ENCODE results near the gene MCEE.
"Not testable (repeated sequence)": the region's sequence is repeated elsewhere in the genome, so short reads cannot be mapped to it uniquely, and the experiment has no call there.

MCEE gene

GRCh38 chr2:71126957-71127356, 3.1 kb downstream of the MCEE start:
- no peak for DNase-seq (ENCODE audit: low spot score)

GRCh38 chr2:71125506-71126294, 4.3 kb downstream of the MCEE start:
- no peak for DNase-seq (ENCODE audit: low spot score)

DNA sequence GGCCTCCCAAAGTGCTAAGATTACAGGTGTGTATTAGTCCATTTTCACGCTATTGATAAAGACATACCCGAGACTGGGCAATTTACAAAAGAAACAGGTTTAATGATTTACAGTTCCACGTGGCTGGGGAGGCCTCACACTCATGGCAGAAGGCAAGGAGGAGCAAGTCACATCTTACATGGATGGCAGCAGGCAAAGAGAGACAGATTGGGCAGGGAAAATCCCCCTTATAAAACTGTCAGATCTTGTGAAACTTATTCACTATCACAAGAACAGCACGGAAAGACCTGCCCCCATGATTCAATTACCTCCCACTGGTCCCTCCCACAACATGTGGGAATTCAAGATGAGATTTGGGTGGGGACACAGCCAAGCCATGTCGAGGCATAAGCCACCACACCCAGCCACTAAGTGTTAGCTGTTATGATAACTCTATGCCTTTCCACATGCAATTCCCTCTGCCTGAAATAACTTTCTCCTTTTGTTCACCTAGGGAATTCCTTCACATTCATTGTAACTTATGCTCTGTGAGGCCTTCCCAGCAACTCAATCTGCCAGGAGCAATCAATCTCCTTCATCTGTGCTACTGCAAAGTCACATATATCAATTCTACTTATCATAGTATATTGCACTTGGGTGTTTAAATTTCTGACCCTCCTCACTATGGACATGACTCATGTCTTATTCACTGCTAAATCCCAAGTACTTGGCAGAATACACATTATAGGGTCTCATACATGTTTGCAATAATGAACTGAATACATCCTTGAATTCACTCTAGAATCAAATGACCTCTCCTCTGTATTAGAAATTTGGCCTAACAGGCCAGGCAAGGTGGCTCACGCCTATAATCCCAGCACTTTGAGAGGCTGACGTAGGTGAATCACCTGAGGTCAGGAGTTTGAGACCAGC, 7.4 kb downstream of the MCEE start:
- no peak for DNase-seq (ENCODE audit: low spot score)

GRCh38 chr2:71121479-71121878, 8.6 kb downstream of the MCEE start:
- no peak for DNase-seq (ENCODE audit: low spot score)

DNA sequence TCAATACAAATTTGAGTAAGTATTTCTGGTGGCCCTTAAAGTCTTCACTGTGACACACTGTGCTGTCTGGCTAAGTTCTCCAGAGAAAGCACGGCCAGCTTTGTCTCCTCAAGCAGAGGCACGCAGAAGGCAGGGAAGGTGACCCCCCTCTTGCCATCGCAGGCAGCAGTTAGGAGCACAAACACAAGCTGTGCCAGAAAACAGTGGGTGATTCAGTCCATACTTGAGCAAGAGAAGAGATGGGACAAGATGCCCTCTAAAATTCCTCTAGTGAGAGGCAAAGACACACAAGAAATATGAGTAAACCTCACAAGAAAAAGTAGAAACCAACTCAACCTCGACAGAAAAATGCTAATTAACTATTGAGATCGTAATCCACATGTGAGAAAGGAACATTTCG, 9.8 kb downstream of the MCEE start:
- no peak for DNase-seq (ENCODE audit: low spot score)

DNA sequence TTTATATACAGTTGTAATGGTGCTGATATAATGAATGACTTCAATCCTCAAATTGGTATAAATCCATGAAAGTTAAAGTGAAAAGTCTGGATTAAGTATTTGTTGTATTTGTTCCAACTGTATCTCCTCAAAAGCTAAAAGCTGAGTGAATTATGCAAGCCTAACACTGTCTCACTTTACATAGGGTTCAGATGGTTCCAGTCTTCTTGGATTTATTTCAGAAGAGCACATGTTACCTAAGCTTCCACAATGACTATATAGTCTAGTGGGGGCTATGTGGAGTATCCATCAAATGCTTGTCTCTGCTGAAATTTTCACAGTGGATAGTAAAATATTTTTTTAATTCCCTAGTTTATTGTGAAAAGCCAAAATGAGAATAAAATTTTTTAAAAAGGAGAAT, 13.0 kb downstream of the MCEE start:
- DNase-seq (ENCODE audit: low spot score), result no peak

- DNase-seq (ENCODE audit: low spot score), result no peak
Measured at GRCh38 chr2:71113843-71114242, 16.2 kb downstream of the MCEE start.

- DNase-seq (ENCODE audit: low spot score), result no peak
Measured at GRCh38 chr2:71108091-71108490, 21.9 kb downstream of the MCEE start.

- DNase-seq (ENCODE audit: low spot score), result not testable (repeated sequence)
Measured at GRCh38 chr2:71106463-71106862, 23.6 kb downstream of the MCEE start.

DNA sequence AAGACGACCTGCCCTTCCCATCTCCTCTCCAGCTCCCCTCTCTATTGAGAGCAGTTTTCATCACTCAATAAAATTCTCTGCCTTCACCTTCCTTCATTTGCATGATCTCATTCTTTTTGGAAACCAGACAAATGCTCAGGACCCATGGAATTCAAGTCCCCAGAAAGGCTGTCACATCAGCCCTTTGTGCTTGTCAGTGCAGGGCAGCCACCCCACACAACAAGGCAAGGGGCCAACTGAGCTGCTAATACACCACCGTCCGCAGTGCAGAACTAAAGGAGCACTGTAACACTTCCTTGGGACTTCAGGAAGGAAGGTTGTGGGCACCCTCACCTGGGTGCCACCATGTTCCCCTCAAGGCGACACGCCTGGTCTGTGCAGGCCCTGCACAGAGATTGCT, 26.2 kb downstream of the MCEE start:
- no peak for DNase-seq (ENCODE audit: low spot score)

GRCh38 chr2:71102981-71103681, 26.9 kb downstream of the MCEE start:
- DNase-seq (ENCODE audit: low spot score), result no peak

DNA sequence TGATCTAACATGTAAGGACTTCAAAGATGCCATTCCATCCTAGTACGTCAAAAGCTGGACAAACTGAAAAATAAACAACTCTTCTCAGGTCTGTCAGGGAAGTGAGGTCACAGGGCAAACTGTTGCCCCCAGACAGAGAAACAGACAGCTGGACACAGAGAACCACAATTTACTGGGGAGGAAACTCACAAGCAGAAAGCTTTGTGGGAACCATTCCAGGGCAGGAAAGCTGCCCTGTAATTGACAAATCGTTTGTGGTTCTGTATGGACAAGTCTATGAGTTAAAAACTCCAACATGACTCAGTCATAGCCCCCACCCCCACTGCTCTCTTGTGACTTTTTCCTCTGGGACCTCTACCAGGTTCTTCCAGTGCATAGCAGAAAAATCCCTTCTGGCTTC, 28.4 kb downstream of the MCEE start:
- DNase-seq (ENCODE audit: low spot score), result no peak

GRCh38 chr2:71100195-71100964, 29.6 kb downstream of the MCEE start:
- peak; percentile 8 for DNase-seq (ENCODE audit: low spot score)

GRCh38 chr2:71092491-71093260, 37.4 kb downstream of the MCEE start:
- DNase-seq (ENCODE audit: low spot score), result not testable (repeated sequence)

- not testable (repeated sequence) for DNase-seq (ENCODE audit: low spot score)
Measured at GRCh38 chr2:71091808-71092207, 38.2 kb downstream of the MCEE start.

GRCh38 chr2:71089475-71089874, 40.6 kb downstream of the MCEE start:
- DNase-seq (ENCODE audit: low spot score), result not testable (repeated sequence)

- DNase-seq (ENCODE audit: low spot score), result not testable (repeated sequence)
Measured at GRCh38 chr2:71085325-71086003, 44.6 kb downstream of the MCEE start.

- not testable (repeated sequence) for DNase-seq (ENCODE audit: low spot score)
Measured at GRCh38 chr2:71083752-71084312, 46.2 kb downstream of the MCEE start.

DNA sequence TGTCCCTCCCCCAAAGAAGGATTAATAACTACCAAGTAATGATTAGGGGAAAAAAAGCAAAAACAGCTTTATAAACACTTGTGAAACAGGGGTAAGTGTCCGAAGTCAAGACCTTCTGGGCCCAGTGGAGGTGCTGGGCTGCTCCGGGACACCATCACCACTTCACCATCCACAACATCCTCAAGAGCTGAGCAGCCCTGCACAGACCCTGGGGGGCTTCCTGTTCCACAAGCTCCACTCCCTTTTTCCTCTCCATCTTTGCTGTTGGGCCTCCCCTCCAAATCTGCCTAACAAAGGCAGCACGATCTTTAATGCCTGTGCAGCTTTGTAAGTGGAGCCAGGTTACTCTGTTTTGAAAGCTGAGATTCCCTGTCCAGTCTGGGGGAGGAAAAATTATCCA, 46.7 kb downstream of the MCEE start:
- not testable (repeated sequence) for DNase-seq (ENCODE audit: low spot score)
